H1 (cell line): Measurements from ENCODE around the gene TMPRSS2. TPM values are rescaled to one million over a fixed set of nuclear protein-coding genes. Genes with fewer than 3 reads are reported as not detected.
A peak's percentile ranks its signal among the peaks of the same experiment; 100 is the strongest.

ENCODE experiments used
- CTCF ChIA-PET: fragments of 300-600 bp; sonication (Branson Sonifier 250); formaldehyde crosslinking; loops from one replicate; lab custom pipeline; 2021; ENCODE audit not compliant: partially characterized antibody; lab: Charles Lee
- POLR2A ChIA-PET: fragments of 300-600 bp; sonication (Branson Sonifier 250); formaldehyde crosslinking; loops from one replicate; lab custom pipeline; 2021; ENCODE audit warnings: inconsistent platforms; ENCODE audit not compliant: partially characterized antibody; lab: Charles Lee
- DNase-seq, 2 experiments: peaks; one replicate each; pipeline versions ENCODE4 v3.0.0 to v3.0.0-alpha.2; 2010 to 2022; ENCODE audit warnings: low spot score in 2 of 2, low read depth in 1 of 2, mixed read lengths in 1 of 2
- FAIRE-seq: peaks from 2 replicates; lab custom pipeline; 2011; peaks lifted over from hg19 to GRCh38; lab: Jason Lieb, UNC
- H2AFZ ChIP-seq: 2 replicates; pipeline ENCODE4 v1.8.1; 2012; ENCODE audit warnings: low read length, inconsistent platforms
- H2AK5ac ChIP-seq: 2 replicates; pipeline ENCODE4 v1.6.1; 2013; ENCODE audit warnings: low read depth, low read length
- H2BK120ac ChIP-seq: replicated peaks from 2 replicates; pipeline ENCODE3; 2013; ENCODE audit warnings: low read depth, low read length, inconsistent platforms
- H2BK12ac ChIP-seq: 2 replicates; pipeline ENCODE4 v1.6.1; 2013; ENCODE audit warnings: low read depth, low read length
- H2BK15ac ChIP-seq: 2 replicates; pipeline ENCODE4 v1.6.1; 2013; ENCODE audit warnings: low read length
- H2BK20ac ChIP-seq: 2 replicates; pipeline ENCODE4 v1.6.1; 2013; ENCODE audit warnings: low read length
- H2BK5ac ChIP-seq: 2 replicates; pipeline ENCODE4 v1.6.1; 2013; ENCODE audit warnings: low read depth, low read length
- H3K14ac ChIP-seq: 2 replicates; pipeline ENCODE4 v1.6.1; 2013; ENCODE audit warnings: inconsistent platforms; ENCODE audit not compliant: insufficient read length
- H3K18ac ChIP-seq: 2 replicates; pipeline ENCODE4 v1.6.1; 2013; ENCODE audit warnings: low read length; ENCODE audit errors: extremely low read depth
- H3K23ac ChIP-seq: 2 replicates; pipeline ENCODE4 v1.6.1; 2013; ENCODE audit warnings: inconsistent platforms; ENCODE audit not compliant: insufficient read length
- H3K23me2 ChIP-seq: 2 replicates; pipeline ENCODE4 v1.6.1; 2013; ENCODE audit warnings: low read depth, low read length
- H3K27ac ChIP-seq: 2 replicates; pipeline ENCODE4 v1.6.1; 2011; ENCODE audit warnings: low read depth, low read length, inconsistent platforms
- H3K27me3 ChIP-seq, 4 experiments: replicated peaks in 1 of 4; 1 replicate in 1 of 4; 2 replicates in 3 of 4; pipeline versions ENCODE4 v1.6.1 to v1.8.1; 2011 to 2013; ENCODE audit warnings: low read length in 3 of 4, mild to moderate bottlenecking in 3 of 4, inconsistent platforms in 2 of 4, mixed read lengths in 2 of 4, moderate library complexity in 1 of 4; ENCODE audit not compliant: control insufficient read depth in 3 of 4, insufficient read depth in 3 of 4; ENCODE audit errors: extremely low read depth in 1 of 4
- H3K36me3 ChIP-seq, 4 experiments: 2 replicates each; pipeline versions ENCODE4 v1.6.1 to v1.8.1; 2011 to 2013; ENCODE audit warnings: mild to moderate bottlenecking in 4 of 4, low read length in 3 of 4, moderate library complexity in 2 of 4, control low read depth in 1 of 4, inconsistent platforms in 1 of 4; ENCODE audit not compliant: insufficient read depth in 4 of 4, control insufficient read depth in 2 of 4
- H3K4ac ChIP-seq: replicated peaks from 2 replicates; pipeline ENCODE3; 2013; ENCODE audit warnings: low read length, low read depth, mixed read lengths, inconsistent platforms; ENCODE audit not compliant: insufficient read length
- H3K4me1 ChIP-seq, 4 experiments: replicated peaks in 1 of 4; 1 replicate in 1 of 4; 2 replicates in 3 of 4; pipeline versions ENCODE4 v1.6.1 to v1.8.1; 2011 to 2013; ENCODE audit warnings: low read length in 3 of 4, inconsistent platforms in 2 of 4, mixed read lengths in 1 of 4; ENCODE audit not compliant: insufficient read depth in 4 of 4, control insufficient read depth in 3 of 4
- H3K4me2 ChIP-seq, 2 experiments: 2 replicates each; pipeline versions ENCODE4 v1.6.1 to v1.8.1; 2011 to 2013; ENCODE audit warnings: low read depth in 2 of 2, low read length in 2 of 2, control low read depth in 1 of 2, inconsistent platforms in 1 of 2, mild to moderate bottlenecking in 1 of 2; ENCODE audit not compliant: insufficient read depth in 1 of 2
- H3K4me3 ChIP-seq, 4 experiments: fragments of 200-600, 300-600 bp in 1 of 4; sonication (generic), shearing (Covaris generic), sonication (Bioruptor Twin) in 1 of 4; 2 replicates each; pipeline versions ENCODE4 v1.5.1 to v1.8.1; 2011 to 2016; ENCODE audit warnings: low read length in 4 of 4, low read depth in 3 of 4, control low read depth in 2 of 4, inconsistent platforms in 2 of 4, mild to moderate bottlenecking in 2 of 4, mixed read lengths in 1 of 4, moderate library complexity in 1 of 4; ENCODE audit not compliant: insufficient read depth in 2 of 4; ENCODE audit errors: extremely low read depth in 1 of 4
- H3K56ac ChIP-seq: replicated peaks from 2 replicates; pipeline ENCODE3; 2013; ENCODE audit warnings: low read depth, mild to moderate bottlenecking, mixed read lengths, low read length, inconsistent platforms; ENCODE audit not compliant: insufficient read length
- H3K79me1 ChIP-seq: 2 replicates; pipeline ENCODE4 v1.6.1; 2013; ENCODE audit warnings: low read depth, low read length, control low read depth
- H3K79me2 ChIP-seq, 2 experiments: 2 replicates each; pipeline versions ENCODE4 v1.6.1 to v1.8.1; 2012 to 2013; ENCODE audit warnings: low read length in 2 of 2, mild to moderate bottlenecking in 2 of 2, inconsistent platforms in 1 of 2; ENCODE audit not compliant: insufficient read depth in 2 of 2, control insufficient read depth in 1 of 2
- H3K9ac ChIP-seq, 4 experiments: replicated peaks in 1 of 4; 1 replicate in 1 of 4; 2 replicates in 3 of 4; pipeline versions ENCODE4 v1.6.1 to v1.8.1; 2011 to 2013; ENCODE audit warnings: low read depth in 3 of 4, low read length in 3 of 4, control low read depth in 2 of 4, mild to moderate bottlenecking in 2 of 4, moderate library complexity in 2 of 4, inconsistent platforms in 1 of 4; ENCODE audit errors: extremely low read depth in 1 of 4
- H3K9me3 ChIP-seq, 2 experiments: 2 replicates each; pipeline versions ENCODE4 v1.6.1 to v1.8.1; 2012 to 2013; ENCODE audit warnings: mild to moderate bottlenecking in 2 of 2, moderate library complexity in 2 of 2, control low read depth in 1 of 2, inconsistent platforms in 1 of 2, low read depth in 1 of 2, low read length in 1 of 2, mixed read lengths in 1 of 2; ENCODE audit not compliant: insufficient read depth in 2 of 2
- H4K20me1 ChIP-seq, 2 experiments: replicated peaks in 1 of 2; 2 replicates each; pipeline versions ENCODE3 to v1.8.1; 2011 to 2013; ENCODE audit warnings: inconsistent platforms in 2 of 2, low read length in 2 of 2, mild to moderate bottlenecking in 1 of 2; ENCODE audit not compliant: insufficient read depth in 2 of 2, control insufficient read depth in 1 of 2
- H4K5ac ChIP-seq: 2 replicates; pipeline ENCODE4 v1.6.1; 2013; ENCODE audit warnings: low read length, low read depth, mixed read lengths, inconsistent platforms; ENCODE audit not compliant: insufficient read length
- H4K8ac ChIP-seq: 2 replicates; pipeline ENCODE4 v1.8.0; 2013; ENCODE audit warnings: mild to moderate bottlenecking, moderate library complexity, low read length, inconsistent platforms; ENCODE audit not compliant: insufficient read depth; ENCODE audit errors: extremely low read depth
- H4K91ac ChIP-seq: replicated peaks from 2 replicates; pipeline ENCODE3; 2013; ENCODE audit warnings: low read length, mixed read lengths, inconsistent platforms; ENCODE audit not compliant: insufficient read length
- PHF8 ChIP-seq: fragments of 200-600 bp; sonication (generic); conservative IDR thresholded peaks from 2 replicates; pipeline ENCODE4 v1.7.1; 2012; ENCODE audit warnings: low read depth, mild to moderate bottlenecking, inconsistent platforms, low read length, moderate library complexity
- POLR2A ChIP-seq, 2 experiments: IDR thresholded peaks; 1 replicate in 1 of 2; 2 replicates in 1 of 2; pipeline ENCODE4 v1.6.1; 2011; ENCODE audit warnings: low read depth in 2 of 2, low read length in 2 of 2, mild to moderate bottlenecking in 2 of 2; ENCODE audit errors: control extremely low read depth in 1 of 2
- TAF1 ChIP-seq: IDR thresholded peaks from 2 replicates; pipeline ENCODE4 v1.6.1; 2011; ENCODE audit warnings: mild to moderate bottlenecking, low read depth, low read length
- TBP ChIP-seq: IDR thresholded peaks from 2 replicates; pipeline ENCODE4 v1.6.1; 2011; ENCODE audit warnings: low read depth, low read length, improper control_type of control experiment
- WGBS, 2 experiments: shearing (Covaris generic) in 1 of 2; methylation state at CpG; one replicate each; pipeline versions ENCODE4 v1.1.6 to v1.1.7; 2013 to 2015; ENCODE audit warnings: low lambda C conversion rate in 2 of 2, mixed read lengths in 2 of 2, inconsistent platforms in 1 of 2, low coverage in 1 of 2, missing lambda C conversion rate in 1 of 2; ENCODE audit not compliant: insufficient replicate concordance in 2 of 2, insufficient coverage in 1 of 2, insufficient read length in 1 of 2; ENCODE audit errors: extremely low coverage in 1 of 2, missing lambda C conversion rate in 1 of 2; 5-methylcytosine and 5-hydroxymethylcytosine counted together
- polyA plus RNA-seq, 7 experiments: library from polyadenylated mRNA; depleted of rRNA in 3 of 7; stranded (reverse) in 5 of 7; unstranded in 2 of 7; fragments of >200 nt in 5 of 7; fragments of 200-250 nt in 2 of 7; gene quantifications; 1 replicate in 5 of 7; 2 replicates in 1 of 7; 4 replicates in 1 of 7; pipeline versions ENCODE4 v1.2.1 to v1.2.3, GENCODE V29; 2011 to 2013; ENCODE audit warnings: missing spikeins in 2 of 7, mixed read lengths in 2 of 7
- total RNA-seq: library from RNA; stranded (reverse); fragmentation: NEBNext Ultra II Directional; extraction: Animal tissue kit (Norgen Biotek cat#: 25700); gene quantifications from 2 replicates; pipeline ENCODE4 v1.2.1, GENCODE V29; 2021

Gene TMPRSS2
- total and polyA plus RNA-seq, 2 of the 8 experiments (the other 6 are each of a cell fraction or from before 2014, with no cell fraction given) = 9.2 to 11.0 TPM

DNA sequence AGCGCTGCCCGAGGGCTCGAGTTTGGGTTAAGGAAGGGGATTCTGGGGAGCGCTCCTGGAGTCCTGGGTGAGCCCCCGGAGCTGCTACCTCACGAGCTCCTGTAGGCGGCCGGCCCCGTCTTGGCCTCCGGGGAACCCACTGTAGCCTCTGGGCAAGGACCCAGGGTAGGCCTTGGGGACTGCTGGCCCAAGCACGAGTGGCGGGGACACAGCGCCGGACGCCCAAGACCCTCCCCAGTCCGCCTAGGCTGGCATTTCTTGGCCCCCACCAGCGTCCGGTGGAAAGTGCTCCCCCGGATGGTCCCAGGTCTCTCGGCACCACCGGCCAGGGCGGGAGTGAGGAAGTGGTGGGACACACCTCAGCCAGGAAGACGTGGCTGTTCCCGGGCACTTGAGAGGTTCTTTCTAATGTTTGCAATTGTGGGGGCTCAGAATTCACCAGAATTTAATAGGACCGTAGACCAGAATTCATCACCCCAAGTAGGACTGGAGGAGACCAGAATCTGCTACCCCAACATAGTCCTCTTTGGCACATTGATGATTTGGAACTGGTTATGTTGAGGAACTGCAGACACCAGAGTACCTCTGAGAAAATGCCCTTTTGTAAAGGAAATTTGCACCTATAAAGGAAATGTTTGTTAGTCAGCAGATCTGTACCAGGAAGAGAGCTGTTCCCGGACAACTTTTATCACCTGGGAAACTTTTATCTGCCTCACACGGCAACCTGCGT lies 622 bp upstream of the TMPRSS2 start:
- H3K36me3 ChIP-seq = no peaks in the 10 kb centered on the region
- no peak overlapping the region for H3K23ac ChIP-seq
- peak overlapping the region; percentile 45; the same call in 1 of the 2 replicates for H2AFZ ChIP-seq
- no peak overlapping the region for H2BK20ac ChIP-seq
- no peak overlapping the region for H3K27ac ChIP-seq
- peaks cover 5 to 45% (median 36%) of the 10 kb centered on the region in 4 experiments for H3K27me3 ChIP-seq
- no peaks in the 10 kb centered on the region for H3K79me2 ChIP-seq
- H2AK5ac ChIP-seq = no peak overlapping the region
- peak overlapping the region; percentile 75 for H3K56ac ChIP-seq
- no peaks in the 10 kb centered on the region for H4K20me1 ChIP-seq
- H2BK12ac ChIP-seq = no peak overlapping the region; the same call in 1 of the 2 replicates
- H4K8ac ChIP-seq = no peak overlapping the region
- FAIRE-seq (no peak), DNase-seq (peak in 1 of 2 experiments; percentile 76)
- peak overlapping the region; percentile 83 to 95 for H3K4me2 ChIP-seq
- no peak overlapping the region for H2BK15ac ChIP-seq
- H4K91ac ChIP-seq = no peak overlapping the region
- peak overlapping the region; percentile 47 to 74 (median 66) for H3K4me3 ChIP-seq
- 28% methylated on average over 12 of the region's 28 CpGs; no CpG with 5 or more reads in 1 of the 2 experiments for WGBS, 2 experiments
- 0 out of 7 replicates have a peak overlapping the region, but pooled peaks of 2 of the 4 experiments have one; percentile 8 to 15 for H3K9ac ChIP-seq
- no peak overlapping the region for H3K14ac ChIP-seq
- peaks cover 17% of the 10 kb centered on the region for H3K23me2 ChIP-seq
- no peak overlapping the region for H2BK120ac ChIP-seq
- no peaks in the 10 kb centered on the region for H3K9me3 ChIP-seq
- peaks cover 5% of the 10 kb centered on the region for H3K79me1 ChIP-seq
- no peak overlapping the region for H4K5ac ChIP-seq
- peak overlapping the region; percentile 24 for H3K18ac ChIP-seq
- H2BK5ac ChIP-seq = no peak overlapping the region
- no peak overlapping the region for H3K4ac ChIP-seq
- CTCF ChIA-PET = interaction anchor here (1.4 to 1.8 kb wide), 2 partner anchors 26 to 104 kb away, joined by 3 to 4 read pairs; no protein-coding TSS in a partner anchor
- TF ChIP-seq TBP = 0 out of 2 replicates have a peak, but pooled peaks have one; percentile 6
- no peak for TF ChIP-seq POLR2A (IDR thresholded peaks at IDR 0.05; ENCODE audit: control extremely low read depth in 1 of 2, low read depth in 2 of 2, low read length in 2 of 2)
- 0 out of 2 replicates have a peak, but pooled peaks have one; percentile 15 for TF ChIP-seq TAF1
- 0 out of 2 replicates have a peak, but pooled peaks have one; percentile 16 for TF ChIP-seq PHF8
- peaks cover 0 to 16% (median 6%) of the 10 kb centered on the region in 4 experiments; a peak in 5 of 7 replicates for H3K4me1 ChIP-seq
- POLR2A ChIA-PET = interaction anchor here (0.7 to 1.4 kb wide), 5 partner anchors 10 to 90 kb away, joined by 3 read pairs; no protein-coding TSS in a partner anchor
